Testis (tissue), 2 donors: ENCODE results near the gene PPP1R27.

Experiments
- POLR2A ChIP-seq: fragments of 450-650 bp; IDR thresholded peaks from one replicate; pipeline ENCODE4 v1.6.1; 2017; ENCODE audit warnings: antibody characterized with exemption, mild to moderate bottlenecking, moderate library complexity
- TF ChIP-seq, protein P1 (sequence below), 3 experiments: fragments of 450-650 bp in 2 of 3; fragments of 200-600 bp in 1 of 3; sonication (generic) in 1 of 3; IDR thresholded peaks; one replicate each; pipeline ENCODE4 v1.5.1; 2016 to 2019; ENCODE audit warnings: antibody characterized with exemption in 3 of 3, mild to moderate bottlenecking in 2 of 3, moderate library complexity in 1 of 3

DNA sequence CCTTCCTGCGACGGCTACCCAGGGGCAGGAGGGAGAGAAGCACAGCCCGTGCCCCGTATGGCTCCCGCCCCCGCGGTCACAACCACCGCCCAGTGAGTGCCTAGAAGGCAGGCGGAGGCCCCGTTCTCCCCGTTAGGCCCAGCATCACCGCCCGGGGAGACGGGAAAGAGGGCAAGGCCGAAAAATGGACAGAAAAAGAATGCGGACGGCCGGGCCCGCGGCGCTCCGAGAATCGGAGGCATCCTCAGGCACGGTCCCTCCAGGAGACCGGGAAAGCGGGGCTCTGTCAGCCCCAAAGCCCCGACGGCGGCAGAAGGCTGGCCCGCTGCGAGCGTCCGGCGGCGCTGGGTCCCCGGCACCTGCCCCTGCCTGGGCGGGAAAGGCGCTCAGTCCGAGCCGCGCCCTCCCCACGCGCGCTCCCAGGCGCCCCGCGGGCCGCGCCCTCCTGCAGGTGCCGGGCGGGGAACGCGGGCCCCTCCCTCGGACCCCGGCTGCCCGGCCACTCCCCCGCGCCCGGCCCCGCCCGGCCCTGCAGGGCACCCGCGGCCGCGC is 2.2 kb downstream of the PPP1R27 start:
- TF ChIP-seq, protein P1, sequence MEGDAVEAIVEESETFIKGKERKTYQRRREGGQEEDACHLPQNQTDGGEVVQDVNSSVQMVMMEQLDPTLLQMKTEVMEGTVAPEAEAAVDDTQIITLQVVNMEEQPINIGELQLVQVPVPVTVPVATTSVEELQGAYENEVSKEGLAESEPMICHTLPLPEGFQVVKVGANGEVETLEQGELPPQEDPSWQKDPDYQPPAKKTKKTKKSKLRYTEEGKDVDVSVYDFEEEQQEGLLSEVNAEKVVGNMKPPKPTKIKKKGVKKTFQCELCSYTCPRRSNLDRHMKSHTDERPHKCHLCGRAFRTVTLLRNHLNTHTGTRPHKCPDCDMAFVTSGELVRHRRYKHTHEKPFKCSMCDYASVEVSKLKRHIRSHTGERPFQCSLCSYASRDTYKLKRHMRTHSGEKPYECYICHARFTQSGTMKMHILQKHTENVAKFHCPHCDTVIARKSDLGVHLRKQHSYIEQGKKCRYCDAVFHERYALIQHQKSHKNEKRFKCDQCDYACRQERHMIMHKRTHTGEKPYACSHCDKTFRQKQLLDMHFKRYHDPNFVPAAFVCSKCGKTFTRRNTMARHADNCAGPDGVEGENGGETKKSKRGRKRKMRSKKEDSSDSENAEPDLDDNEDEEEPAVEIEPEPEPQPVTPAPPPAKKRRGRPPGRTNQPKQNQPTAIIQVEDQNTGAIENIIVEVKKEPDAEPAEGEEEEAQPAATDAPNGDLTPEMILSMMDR (IDR thresholded peaks at IDR 0.05) = no peak
- no peak for TF ChIP-seq POLR2A
